Measurements from ENCODE around the gene SPINK9. TPM values are rescaled to one million over a fixed set of nuclear protein-coding genes. Genes with fewer than 3 reads are reported as not detected.

The SPINK9 gene
- total and polyA plus RNA-seq, 4 donors, result not detected

DNA sequence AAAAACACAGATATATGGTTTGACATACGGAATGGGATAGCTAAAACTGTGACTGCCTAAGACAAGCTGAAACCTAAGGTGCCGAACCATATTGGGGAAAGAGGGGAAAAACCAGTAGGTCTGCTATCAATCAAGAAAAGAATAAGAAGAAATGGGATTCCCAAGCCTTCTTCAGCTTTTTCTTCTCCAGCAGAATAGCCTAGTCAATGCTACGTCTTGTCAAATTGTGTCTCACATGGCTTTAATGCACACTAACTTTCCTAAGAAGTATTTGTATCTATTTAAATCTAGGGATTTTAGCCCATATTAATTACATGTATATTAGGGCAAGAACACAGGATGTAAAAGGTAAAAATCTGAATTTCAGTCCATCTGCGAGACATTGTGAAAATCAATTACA, 47.6 kb downstream of the SPINK9 start:
- H3K4me3 ChIP-seq, result no peak overlapping the region
- WGBS, 2 donors, result 47 to 75% methylated on average over 4 of the region's 4 CpGs
- H3K36me3 ChIP-seq (ENCODE audit: control insufficient read depth in 4 of 4, insufficient read depth in 4 of 4, low read length in 4 of 4), result peaks cover 0 to 6% (median 2%) of the 10 kb centered on the region in 4 donors
- peaks cover 5 to 24% (median 22%) of the 10 kb centered on the region in 5 donors for H3K4me1 ChIP-seq (ENCODE audit: control insufficient read depth in 5 of 5, insufficient read depth in 5 of 5, low read length in 5 of 5)
- peak overlapping the region; percentile 96 to 99 for H3K9ac ChIP-seq (ENCODE audit: insufficient read depth in 1 of 2, low read length in 2 of 2)
- no peak for ATAC-seq (ENCODE audit: insufficient read depth, low FRiP score)
- H3K27me3 ChIP-seq (ENCODE audit: control insufficient read depth in 3 of 3, insufficient read depth in 3 of 3, low read length in 2 of 3), result no peaks in the 10 kb centered on the region
- no peaks in the 10 kb centered on the region for H3K9me3 ChIP-seq (ENCODE audit: control insufficient read depth in 4 of 4, insufficient read depth in 3 of 4, low read length in 3 of 4)
- DNase-seq, result peak in 1 of 3 donors; percentile 45
- peak overlapping the region in 1 of 2 donors; percentile 88 for H3K27ac ChIP-seq (ENCODE audit: low read depth in 1 of 2, low read length in 1 of 2)
- TF ChIP-seq, protein P1, sequence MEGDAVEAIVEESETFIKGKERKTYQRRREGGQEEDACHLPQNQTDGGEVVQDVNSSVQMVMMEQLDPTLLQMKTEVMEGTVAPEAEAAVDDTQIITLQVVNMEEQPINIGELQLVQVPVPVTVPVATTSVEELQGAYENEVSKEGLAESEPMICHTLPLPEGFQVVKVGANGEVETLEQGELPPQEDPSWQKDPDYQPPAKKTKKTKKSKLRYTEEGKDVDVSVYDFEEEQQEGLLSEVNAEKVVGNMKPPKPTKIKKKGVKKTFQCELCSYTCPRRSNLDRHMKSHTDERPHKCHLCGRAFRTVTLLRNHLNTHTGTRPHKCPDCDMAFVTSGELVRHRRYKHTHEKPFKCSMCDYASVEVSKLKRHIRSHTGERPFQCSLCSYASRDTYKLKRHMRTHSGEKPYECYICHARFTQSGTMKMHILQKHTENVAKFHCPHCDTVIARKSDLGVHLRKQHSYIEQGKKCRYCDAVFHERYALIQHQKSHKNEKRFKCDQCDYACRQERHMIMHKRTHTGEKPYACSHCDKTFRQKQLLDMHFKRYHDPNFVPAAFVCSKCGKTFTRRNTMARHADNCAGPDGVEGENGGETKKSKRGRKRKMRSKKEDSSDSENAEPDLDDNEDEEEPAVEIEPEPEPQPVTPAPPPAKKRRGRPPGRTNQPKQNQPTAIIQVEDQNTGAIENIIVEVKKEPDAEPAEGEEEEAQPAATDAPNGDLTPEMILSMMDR (IDR thresholded peaks at IDR 0.05; ENCODE audit: control extremely low read depth, extremely low read depth), result no peak

DNA sequence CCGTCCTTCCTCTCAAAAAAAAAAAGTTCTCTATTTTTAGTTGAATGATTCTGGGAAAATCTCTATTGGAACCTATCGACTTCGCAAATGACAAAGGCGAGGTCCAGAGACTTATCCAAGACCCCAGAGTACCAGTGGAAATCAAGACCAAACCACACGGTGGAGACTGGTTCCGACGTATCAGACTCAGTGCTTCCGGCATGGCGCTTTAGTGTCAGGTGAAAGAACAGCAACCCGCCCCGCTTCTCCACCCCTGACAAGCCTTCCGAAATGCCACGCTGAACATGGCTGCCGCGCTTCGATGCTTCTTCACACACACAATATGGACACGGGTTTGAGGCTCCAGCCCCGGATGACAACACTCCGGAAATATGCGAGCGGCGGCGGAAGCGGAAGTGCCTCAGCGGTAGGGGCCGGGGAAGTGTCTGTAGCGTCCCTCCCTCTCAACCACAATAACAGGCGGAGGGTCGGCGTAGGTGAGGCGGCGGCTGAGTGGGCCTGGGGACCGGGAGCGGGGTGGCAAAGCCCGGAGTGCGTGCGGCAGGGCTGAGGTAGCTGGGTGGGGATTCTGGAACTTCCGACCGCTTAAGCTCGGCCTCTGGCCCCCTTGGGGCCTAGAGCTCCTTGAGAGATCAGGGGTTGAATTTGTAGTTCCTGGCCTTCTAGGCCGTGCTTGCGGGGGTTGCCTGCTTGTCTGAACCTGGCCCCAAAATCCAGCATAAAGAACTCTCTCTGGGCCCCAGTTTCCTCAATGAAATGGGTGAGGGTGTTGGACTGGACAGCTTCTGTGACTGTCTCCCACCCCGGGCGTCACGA, 48.4 kb downstream of the SPINK9 start, which contains the start of gene FBXO38:
Gene FBXO38 (plus strand): TSS at position 395 of the 816 bp plus-strand sequence. CDS start 10,819 bp downstream, outside the sequence.
- Histone ChIP-seq H3K9me3 (ENCODE audit: control insufficient read depth in 4 of 4, insufficient read depth in 3 of 4, low read length in 3 of 4) (no peaks in the 10 kb centered on the region), H3K27ac (ENCODE audit: low read depth in 1 of 2, low read length in 1 of 2) (peak within 1 kb of the TSS; percentile 88 to 97), H3K9ac (ENCODE audit: insufficient read depth in 1 of 2, low read length in 2 of 2) (peak within 1 kb of the TSS; percentile 96 to 99), H3K4me1 (ENCODE audit: control insufficient read depth in 5 of 5, insufficient read depth in 5 of 5, low read length in 5 of 5) (peaks cover 5 to 31% (median 22%) of the 10 kb centered on the region in 5 donors), H3K36me3 (ENCODE audit: control insufficient read depth in 4 of 4, insufficient read depth in 4 of 4, low read length in 4 of 4) (peaks cover 0 to 9% (median 3%) of the 10 kb centered on the region in 4 donors), H3K4me3 (peak within 1 kb of the TSS; percentile 90), H3K27me3 (ENCODE audit: control insufficient read depth in 3 of 3, insufficient read depth in 3 of 3, low read length in 2 of 3) (no peaks in the 10 kb centered on the region)
- ATAC-seq (ENCODE audit: insufficient read depth, low FRiP score) (peak; percentile 97), DNase-seq (peak; percentile 98 to 99 (median 98))
- TF ChIP-seq, protein P1 (IDR thresholded peaks at IDR 0.05; ENCODE audit: control extremely low read depth, extremely low read depth), result no peak
- WGBS, 2 donors, result 1% methylated on average over 42 to 45 of the region's 45 CpGs

DNA sequence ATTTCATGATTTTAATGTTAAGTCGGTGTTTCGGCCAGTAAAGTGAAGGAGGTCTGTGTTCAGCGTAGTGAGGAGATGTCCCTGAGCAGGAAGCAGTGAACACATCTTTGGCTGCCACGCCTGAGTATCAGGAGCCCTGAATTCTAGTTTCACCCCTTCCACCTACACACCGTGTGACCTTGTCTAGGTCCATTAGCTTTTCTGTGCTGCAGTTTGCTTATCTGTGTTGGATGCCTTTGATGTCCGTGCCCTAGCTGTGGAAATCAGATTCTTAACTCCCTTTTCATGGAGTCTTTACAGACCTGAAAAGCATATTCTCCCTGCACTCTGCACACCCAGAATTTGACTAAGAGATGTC, 49.0 kb downstream of the SPINK9 start:
- Histone ChIP-seq H3K4me3 (peak overlapping the region; percentile 90), H3K36me3 (ENCODE audit: control insufficient read depth in 4 of 4, insufficient read depth in 4 of 4, low read length in 4 of 4) (peaks cover 0 to 9% (median 3%) of the 10 kb centered on the region in 4 donors), H3K27me3 (ENCODE audit: control insufficient read depth in 3 of 3, insufficient read depth in 3 of 3, low read length in 2 of 3) (no peaks in the 10 kb centered on the region), H3K9ac (ENCODE audit: insufficient read depth in 1 of 2, low read length in 2 of 2) (peak overlapping the region; percentile 96 to 99), H3K9me3 (ENCODE audit: control insufficient read depth in 4 of 4, insufficient read depth in 3 of 4, low read length in 3 of 4) (no peaks in the 10 kb centered on the region), H3K4me1 (ENCODE audit: control insufficient read depth in 5 of 5, insufficient read depth in 5 of 5, low read length in 5 of 5) (peaks cover 5 to 31% (median 22%) of the 10 kb centered on the region in 5 donors), H3K27ac (ENCODE audit: low read depth in 1 of 2, low read length in 1 of 2) (peak overlapping the region; percentile 85 to 97)
- ATAC-seq (ENCODE audit: insufficient read depth, low FRiP score) (no peak), DNase-seq (no peak)
- TF ChIP-seq, protein P1 (IDR thresholded peaks at IDR 0.05; ENCODE audit: control extremely low read depth, extremely low read depth), result no peak
- 1 to 8% methylated on average over 6 of the region's 6 CpGs for WGBS, 2 donors

Measured in lung (tissue), 12 donors.